GF-D8 (cell line): ENCODE data around the gene FNDC1.

Experiments used
- DNase-seq: peaks from one replicate; lab custom pipeline; 2025; lab: John Stamatoyannopoulos, UW

Gene FNDC1

DNA sequence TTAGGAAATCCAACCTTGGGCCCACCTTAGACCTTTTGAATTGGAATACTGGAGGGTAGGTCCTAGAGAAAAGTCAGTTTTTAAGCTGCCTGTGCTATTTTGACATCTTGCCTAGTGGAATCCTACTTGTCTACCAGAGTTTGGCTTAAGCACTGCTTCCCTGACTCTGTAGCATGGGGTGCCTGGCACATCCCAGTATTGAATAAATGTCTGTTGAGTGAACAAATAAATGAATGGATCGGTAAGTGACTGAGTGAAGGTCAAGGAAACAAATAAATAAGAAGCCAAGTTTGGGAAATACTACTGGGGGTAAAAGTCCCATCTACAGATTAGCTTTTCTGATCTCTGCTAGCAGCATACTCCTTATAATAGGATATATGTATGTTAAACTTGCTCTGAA, 140.5 kb downstream of the FNDC1 start:
- no peak for DNase-seq

DNA sequence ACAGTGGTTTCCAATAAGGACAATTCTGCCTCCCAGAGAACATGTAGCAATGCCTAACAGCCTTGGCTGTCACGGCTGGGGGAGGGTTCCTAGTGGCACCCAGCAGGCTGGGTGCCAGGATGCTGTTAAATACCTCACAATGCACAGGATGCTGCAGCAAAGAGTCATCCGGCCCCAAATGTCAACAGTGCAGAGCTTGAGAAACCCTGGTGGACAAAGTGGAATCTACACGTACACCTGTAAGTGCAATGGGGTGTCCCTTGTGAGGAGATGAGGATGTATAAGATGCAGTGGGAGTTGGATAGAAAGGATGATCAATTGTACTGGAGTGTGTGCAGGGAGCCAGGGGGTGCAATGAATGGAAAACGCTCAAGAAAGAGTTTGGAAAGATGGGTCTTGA, 142.4 kb downstream of the FNDC1 start:
- no peak for DNase-seq

DNA sequence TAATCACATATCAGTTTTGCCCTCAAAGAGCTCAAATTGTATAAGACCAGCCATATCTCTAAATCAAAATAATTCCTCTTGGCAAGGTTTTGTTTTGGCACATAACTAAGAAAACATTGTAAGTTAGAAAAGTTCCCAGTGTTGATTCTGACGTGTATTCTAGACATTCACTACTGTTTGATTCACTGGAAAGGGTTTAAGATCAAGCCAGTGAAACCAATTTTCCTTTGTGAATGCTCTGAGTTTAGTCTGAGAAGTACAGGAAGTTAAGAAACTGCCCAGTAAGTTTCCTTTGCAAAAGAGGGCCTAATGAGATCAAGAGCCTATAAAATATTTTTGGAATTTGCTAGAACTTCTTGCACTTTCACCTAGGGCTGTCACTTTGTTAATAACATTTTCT, 143.0 kb downstream of the FNDC1 start:
- DNase-seq: no peak

DNA sequence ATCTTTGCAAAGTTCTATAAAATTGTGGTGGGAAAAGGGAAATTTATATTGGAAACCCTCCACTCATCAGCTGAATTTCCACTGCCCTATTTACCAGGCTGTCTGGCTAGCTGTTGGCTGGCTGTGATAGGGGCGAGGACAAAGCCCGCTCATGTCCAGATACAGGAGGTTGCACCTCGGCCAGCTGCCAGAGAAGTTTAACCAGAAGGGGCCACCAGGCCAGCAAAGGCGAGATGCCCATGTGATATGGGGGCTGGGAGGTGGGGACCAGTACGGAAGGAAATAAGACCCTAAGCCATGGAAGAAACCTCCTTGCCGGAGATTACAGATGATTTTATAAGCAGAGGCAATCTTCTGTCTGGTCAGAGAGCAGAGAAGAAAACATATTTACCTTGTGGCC, 143.8 kb downstream of the FNDC1 start:
- DNase-seq: no peak

DNA sequence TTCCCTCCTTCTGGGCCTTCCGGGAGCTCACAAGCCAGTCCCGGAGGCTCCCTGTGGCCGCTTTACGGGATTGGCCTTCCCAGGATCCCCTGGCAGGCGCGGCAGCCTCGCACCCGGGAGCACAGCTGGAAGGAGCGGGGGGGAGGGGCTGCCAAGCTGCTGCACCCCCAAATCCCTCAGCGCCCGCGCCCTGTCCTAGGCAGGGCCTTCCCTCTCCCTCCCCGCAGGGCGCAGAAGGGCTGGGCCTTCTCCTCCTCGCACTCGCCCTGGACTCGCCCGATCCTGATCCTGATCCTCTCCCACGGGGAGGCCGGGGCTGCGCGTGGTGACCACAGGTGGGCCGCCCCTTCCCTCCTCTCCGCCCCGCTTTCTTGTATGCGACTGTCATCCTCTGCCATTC, 146.4 kb downstream of the FNDC1 start:
- DNase-seq: no peak

DNA sequence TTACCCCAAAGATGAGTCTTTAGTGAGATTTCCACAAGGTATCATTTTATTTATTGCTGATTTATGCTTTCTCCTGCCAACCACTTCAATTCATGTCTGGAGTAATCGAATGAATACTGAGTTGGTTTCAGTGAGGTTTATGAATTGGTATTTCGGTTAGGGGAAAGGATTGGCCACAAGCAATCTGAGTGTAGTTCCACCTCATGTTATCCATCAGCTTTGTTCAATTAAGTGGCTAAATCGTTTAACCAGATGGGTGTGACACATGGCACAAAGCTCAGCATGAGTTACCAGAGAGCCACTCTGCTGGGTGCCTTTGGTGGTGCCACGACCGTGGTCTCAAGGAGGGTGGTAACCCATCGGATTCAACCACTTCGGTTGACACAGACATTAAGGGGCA, 148.2 kb downstream of the FNDC1 start:
- DNase-seq: no peak

DNA sequence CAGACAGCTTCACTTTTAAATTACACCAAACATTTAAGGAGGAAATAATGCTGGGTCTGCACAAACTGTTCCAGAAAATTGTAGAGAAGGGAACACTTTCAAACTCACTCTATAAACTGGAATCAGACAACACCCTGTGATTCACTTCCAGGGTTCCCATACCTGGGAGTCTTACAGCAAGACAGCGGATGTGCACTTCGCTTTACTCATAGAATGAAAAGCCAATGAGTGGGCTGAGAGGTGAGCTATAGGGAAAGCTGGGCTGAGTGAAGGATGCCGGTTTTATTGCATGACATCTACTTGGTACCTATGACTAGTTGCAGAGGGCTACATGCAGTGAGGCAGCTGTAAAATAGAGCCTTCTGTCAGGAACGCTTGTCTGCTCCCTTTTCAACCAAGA, 152.1 kb downstream of the FNDC1 start:
- DNase-seq: no peak
